Smooth muscle cell (in vitro differentiated cells): Measurements from ENCODE around the gene PET100. TPM values are rescaled to one million over a fixed set of nuclear protein-coding genes. Genes with fewer than 3 reads are reported as not detected.
A peak's percentile ranks its signal among the peaks of the same experiment; 100 is the strongest.

Experiments
- DNase-seq: peaks from one replicate; lab custom pipeline; 2025; ENCODE audit not compliant: unreplicated experiment; lab: John Stamatoyannopoulos, UW
- H2AFZ ChIP-seq: fragments of 200-600 bp; sonication (generic); 2 replicates; pipeline ENCODE4 v1.6.0; 2016; ENCODE audit warnings: antibody characterized with exemption, low read depth, mild to moderate bottlenecking
- H3F3A ChIP-seq: fragments of 200-600 bp; sonication (generic); 2 replicates; pipeline ENCODE4 v1.6.0; 2017; ENCODE audit warnings: antibody characterized with exemption, low read depth
- H3K27ac ChIP-seq: fragments of 200-600 bp; sonication (generic); 2 replicates; pipeline ENCODE4 v1.5.1; 2016; ENCODE audit warnings: low read depth, mild to moderate bottlenecking
- H3K27me3 ChIP-seq: fragments of 200-600 bp; sonication (generic); 2 replicates; pipeline ENCODE4 v1.6.1; 2016; ENCODE audit warnings: low read depth, mild to moderate bottlenecking
- H3K36me3 ChIP-seq: fragments of 200-600 bp; sonication (generic); 2 replicates; pipeline ENCODE4 v1.5.1; 2016; ENCODE audit warnings: low read depth
- H3K4me1 ChIP-seq: fragments of 200-600 bp; sonication (generic); 2 replicates; pipeline ENCODE4 v1.5.1; 2016; ENCODE audit warnings: low read depth
- H3K4me2 ChIP-seq: fragments of 200-600 bp; sonication (generic); 2 replicates; pipeline ENCODE4 v1.6.0; 2016; ENCODE audit warnings: mild to moderate bottlenecking
- H3K4me3 ChIP-seq: fragments of 200-600 bp; sonication (generic); 2 replicates; pipeline ENCODE4 v1.5.1; 2016; ENCODE audit warnings: mild to moderate bottlenecking
- H3K79me2 ChIP-seq: fragments of 200-600 bp; sonication (generic); 2 replicates; pipeline ENCODE4 v1.6.0; 2016; ENCODE audit warnings: low read depth, mild to moderate bottlenecking
- H3K9ac ChIP-seq: fragments of 200-600 bp; sonication (generic); 2 replicates; pipeline ENCODE4 v1.6.0; 2016; ENCODE audit warnings: low read depth
- H3K9me3 ChIP-seq: fragments of 200-600 bp; sonication (generic); replicated peaks from 2 replicates; pipeline ENCODE4 v1.5.1; 2016; ENCODE audit warnings: low read depth
- H4K20me1 ChIP-seq: fragments of 200-600 bp; sonication (generic); 2 replicates; pipeline ENCODE4 v1.6.0; 2016; ENCODE audit warnings: low read depth
- WGBS: methylation state at CpG from one replicate; pipeline ENCODE4 v1.1.7; 2016; ENCODE audit warnings: low lambda C conversion rate; 5-methylcytosine and 5-hydroxymethylcytosine counted together
- polyA plus RNA-seq: library from polyadenylated mRNA; unstranded; fragments of >200 nt; fragmentation: Nextera tagmentation; extraction: Ambion mirVana; gene quantifications from 2 replicates; pipeline ENCODE4 v1.2.1, GENCODE V29; 2016
- total RNA-seq: library from RNA; depleted of rRNA; stranded (reverse); fragments of >200 nt; gene quantifications from 2 replicates; pipeline ENCODE4 v1.2.3, GENCODE V29; 2014
- TF ChIP-seq, protein P1 (sequence below): fragments of 200-600 bp; sonication (generic); IDR thresholded peaks from 2 replicates; pipeline ENCODE4 v1.5.1; 2017; ENCODE audit warnings: borderline replicate concordance, mild to moderate bottlenecking, antibody characterized with exemption; ENCODE audit not compliant: insufficient read depth, poor library complexity, severe bottlenecking

The PET100 gene
- total and polyA plus RNA-seq, 2 experiments from 2014 or later: 22.1 to 354 TPM

DNA sequence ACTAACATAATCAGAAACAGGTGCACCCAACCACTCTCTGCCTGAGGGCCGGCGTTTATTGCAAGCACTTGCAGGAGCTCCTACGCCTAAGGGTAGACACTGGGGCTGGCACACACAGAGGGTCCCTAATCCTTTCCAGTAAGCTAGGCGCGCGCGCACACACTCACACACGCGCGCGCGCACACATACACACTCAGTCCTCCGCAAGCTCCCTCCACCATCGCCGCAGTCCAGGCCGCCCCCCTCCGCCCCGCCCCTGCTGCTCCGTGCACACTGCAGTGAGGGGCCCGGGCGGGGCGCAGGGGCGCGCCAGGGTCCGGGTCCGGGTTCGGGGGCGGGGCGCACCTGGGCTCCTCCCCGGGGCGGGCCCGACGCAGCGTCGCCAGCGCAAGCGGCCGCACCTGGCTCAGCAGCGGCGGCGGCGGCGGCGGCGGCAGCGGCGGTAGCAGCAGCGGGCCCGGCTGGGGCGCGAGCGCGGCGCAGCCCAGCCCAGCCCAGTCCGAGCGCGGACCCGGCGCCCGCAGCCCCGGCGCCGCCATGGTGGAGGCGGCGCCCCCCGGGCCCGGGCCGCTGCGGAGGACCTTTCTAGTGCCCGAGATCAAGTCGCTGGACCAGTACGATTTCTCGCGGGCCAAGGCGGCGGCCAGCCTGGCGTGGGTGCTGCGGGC is 34.0 kb upstream of the PET100 start, which contains the start of gene CAMSAP3:
CAMSAP3 (plus strand) TSS at position 398 of the 668 bp plus-strand sequence; CDS start at position 538, 140 bp downstream.
- H3K36me3 ChIP-seq: no peaks in the 10 kb centered on the region
- H3K79me2 ChIP-seq: no peaks in the 10 kb centered on the region
- H3K4me3 ChIP-seq: peak within 1 kb of the TSS; percentile 52
- H3F3A ChIP-seq: peaks cover 3% of the 10 kb centered on the region
- peaks cover 6% of the 10 kb centered on the region for H4K20me1 ChIP-seq
- H3K9ac ChIP-seq: no peak within 1 kb of the TSS
- peaks cover 52% of the 10 kb centered on the region for H3K27me3 ChIP-seq
- H2AFZ ChIP-seq: no peak within 1 kb of the TSS
- TF ChIP-seq, protein P1, sequence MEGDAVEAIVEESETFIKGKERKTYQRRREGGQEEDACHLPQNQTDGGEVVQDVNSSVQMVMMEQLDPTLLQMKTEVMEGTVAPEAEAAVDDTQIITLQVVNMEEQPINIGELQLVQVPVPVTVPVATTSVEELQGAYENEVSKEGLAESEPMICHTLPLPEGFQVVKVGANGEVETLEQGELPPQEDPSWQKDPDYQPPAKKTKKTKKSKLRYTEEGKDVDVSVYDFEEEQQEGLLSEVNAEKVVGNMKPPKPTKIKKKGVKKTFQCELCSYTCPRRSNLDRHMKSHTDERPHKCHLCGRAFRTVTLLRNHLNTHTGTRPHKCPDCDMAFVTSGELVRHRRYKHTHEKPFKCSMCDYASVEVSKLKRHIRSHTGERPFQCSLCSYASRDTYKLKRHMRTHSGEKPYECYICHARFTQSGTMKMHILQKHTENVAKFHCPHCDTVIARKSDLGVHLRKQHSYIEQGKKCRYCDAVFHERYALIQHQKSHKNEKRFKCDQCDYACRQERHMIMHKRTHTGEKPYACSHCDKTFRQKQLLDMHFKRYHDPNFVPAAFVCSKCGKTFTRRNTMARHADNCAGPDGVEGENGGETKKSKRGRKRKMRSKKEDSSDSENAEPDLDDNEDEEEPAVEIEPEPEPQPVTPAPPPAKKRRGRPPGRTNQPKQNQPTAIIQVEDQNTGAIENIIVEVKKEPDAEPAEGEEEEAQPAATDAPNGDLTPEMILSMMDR: no peak
- DNase-seq: no peak
- no peak within 1 kb of the TSS for H3K27ac ChIP-seq
- WGBS: 2% methylated on average over 55 of the region's 78 CpGs
- peaks cover 4% of the 10 kb centered on the region for H3K4me1 ChIP-seq
- H3K9me3 ChIP-seq: no peaks in the 10 kb centered on the region
- peak within 1 kb of the TSS; percentile 83 for H3K4me2 ChIP-seq

DNA sequence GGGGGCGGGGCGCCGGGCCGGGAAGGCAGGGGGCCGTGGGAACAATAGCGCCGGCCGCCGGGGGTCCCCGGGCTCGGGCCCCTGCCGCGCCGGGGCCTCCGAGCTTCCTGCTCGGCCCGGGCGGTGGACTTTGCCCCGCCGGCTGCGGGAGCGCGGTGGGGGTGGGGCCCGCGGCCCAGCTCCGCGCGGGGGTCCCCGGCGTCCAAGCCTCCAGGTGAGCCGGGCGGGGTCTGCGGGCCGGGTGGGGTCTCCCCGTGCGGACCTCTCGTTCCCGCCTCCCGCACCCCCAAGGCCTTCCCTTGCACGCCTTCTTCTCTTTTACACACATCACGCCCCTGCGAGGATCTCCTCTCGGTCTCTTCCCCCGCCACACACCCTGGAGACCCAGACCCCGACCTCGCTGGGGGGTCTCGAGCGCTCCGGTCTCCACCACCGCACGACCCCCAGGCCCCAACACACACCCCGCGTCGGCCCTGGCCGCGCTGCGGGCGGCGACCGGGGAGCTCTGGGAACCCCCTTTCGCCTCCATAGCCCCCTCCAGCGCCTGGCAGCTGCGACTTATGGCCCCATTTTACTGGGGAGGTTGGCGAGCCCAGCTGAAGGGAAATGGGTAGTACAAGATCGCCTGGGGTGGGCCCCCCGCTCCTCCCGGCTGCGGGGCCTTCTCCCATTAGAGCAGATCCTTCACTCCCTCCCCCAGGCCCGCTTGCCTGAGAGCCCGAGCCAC is 33.2 kb upstream of the PET100 start:
- no peaks in the 10 kb centered on the region for H3K9me3 ChIP-seq
- H3F3A ChIP-seq: peaks cover 3% of the 10 kb centered on the region
- H3K9ac ChIP-seq: no peak overlapping the region
- no peak for DNase-seq
- TF ChIP-seq, protein P1: no peak
- peaks cover 4% of the 10 kb centered on the region for H3K4me1 ChIP-seq
- H3K36me3 ChIP-seq: no peaks in the 10 kb centered on the region
- H3K4me2 ChIP-seq: peak overlapping the region; percentile 78
- H3K79me2 ChIP-seq: no peaks in the 10 kb centered on the region
- H3K27me3 ChIP-seq: peaks cover 52% of the 10 kb centered on the region
- H2AFZ ChIP-seq: no peak overlapping the region
- peaks cover 6% of the 10 kb centered on the region for H4K20me1 ChIP-seq
- H3K4me3 ChIP-seq: peak overlapping the region; percentile 49
- WGBS: 9% methylated on average over 30 of the region's 70 CpGs
- H3K27ac ChIP-seq: no peak overlapping the region

DNA sequence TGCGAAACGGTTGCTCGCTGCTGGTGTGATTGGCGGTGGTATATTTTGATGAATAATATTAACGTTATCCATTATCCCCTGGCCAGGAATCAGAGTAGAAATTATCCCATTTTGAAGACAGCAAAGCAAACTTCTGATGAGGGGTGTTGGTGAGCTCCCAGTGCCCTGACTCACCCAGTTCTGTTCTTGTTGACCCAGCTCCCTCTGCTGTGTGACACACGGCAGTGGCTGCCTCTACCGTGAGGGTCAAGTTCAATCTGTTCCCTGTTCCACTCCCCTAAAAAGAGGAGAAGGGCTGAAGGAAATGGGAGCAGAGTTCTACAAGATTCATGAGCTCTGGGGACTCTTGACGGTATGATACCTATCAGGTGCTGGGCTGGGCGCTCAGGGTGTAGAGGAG is 31.9 kb upstream of the PET100 start:
- no peaks in the 10 kb centered on the region for H3K36me3 ChIP-seq
- no peak overlapping the region for H3K9ac ChIP-seq
- no peak overlapping the region for H3K4me2 ChIP-seq
- no peak overlapping the region for H2AFZ ChIP-seq
- H3K27me3 ChIP-seq: peaks cover 52% of the 10 kb centered on the region
- no peaks in the 10 kb centered on the region for H3K9me3 ChIP-seq
- H3F3A ChIP-seq: peaks cover 3% of the 10 kb centered on the region
- H3K4me1 ChIP-seq: peaks cover 4% of the 10 kb centered on the region
- no peak overlapping the region for H3K27ac ChIP-seq
- DNase-seq: no peak
- H4K20me1 ChIP-seq: peaks cover 12% of the 10 kb centered on the region
- H3K79me2 ChIP-seq: no peaks in the 10 kb centered on the region
- 74% methylated on average over 9 of the region's 9 CpGs for WGBS
- TF ChIP-seq, protein P1: no peak
- H3K4me3 ChIP-seq: no peak overlapping the region
